WTC11 (cell line): ENCODE measurements around the gene AOC3. TPM values are rescaled to one million over a fixed set of nuclear protein-coding genes. Genes with fewer than 3 reads are reported as not detected.

Experiments
- ATAC-seq: fragments of 200-7000 bp; cut with Tn5 transposase; 2 replicates; pipeline ENCODE4 v1.10.0; 2021; ENCODE audit warnings: mild to moderate bottlenecking, moderate library complexity
- CTCF ChIA-PET: fragments of 300-600 bp; sonication (Branson Sonifier 250); formaldehyde crosslinking; loops from one replicate; lab custom pipeline; 2021; ENCODE audit warnings: antibody characterized with exemption; lab: Charles Lee
- POLR2A ChIA-PET: fragments of 350-600 bp; sonication (Branson Sonifier 250); formaldehyde crosslinking; loops from one replicate; lab custom pipeline; 2021; ENCODE audit warnings: antibody characterized with exemption; lab: Charles Lee
- DNase-seq: peaks from one replicate; pipeline ENCODE4 v3.0.0; 2021; ENCODE audit warnings: low spot score
- H3K27ac Mint-ChIP-seq: 2 replicates; pipeline ENCODE4 v1.8.0; 2021; ENCODE audit warnings: mixed read lengths
- H3K27me3 Mint-ChIP-seq: 2 replicates; pipeline ENCODE4 v1.8.0; 2021; ENCODE audit warnings: low read depth, mild to moderate bottlenecking, moderate library complexity, mixed read lengths
- H3K36me3 Mint-ChIP-seq: 2 replicates; pipeline ENCODE4 v1.8.0; 2021; ENCODE audit warnings: mixed read lengths
- H3K4me1 Mint-ChIP-seq: 2 replicates; pipeline ENCODE4 v1.8.0; 2022; ENCODE audit warnings: mixed read lengths
- H3K4me3 Mint-ChIP-seq: 2 replicates; pipeline ENCODE4 v1.8.0; 2021; ENCODE audit warnings: mild to moderate bottlenecking, moderate library complexity, mixed read lengths
- H3K9me3 Mint-ChIP-seq: 2 replicates; pipeline ENCODE4 v1.8.0; 2021; ENCODE audit warnings: mixed read lengths
- ELF4 ChIP-seq: sonication (generic); formaldehyde crosslinking; IDR thresholded peaks from 2 replicates; pipeline ENCODE4 v1.8.1; 2022; ENCODE audit warnings: low read depth, mild to moderate bottlenecking, moderate library complexity, missing genetic modification reagents
- JUN ChIP-seq: sonication (generic); formaldehyde crosslinking; IDR thresholded peaks from 2 replicates; pipeline ENCODE4 v1.8.0; 2023; ENCODE audit warnings: mild to moderate bottlenecking, missing genetic modification reagents
- NR3C1 ChIP-seq: sonication (generic); formaldehyde crosslinking; conservative IDR thresholded peaks from 2 replicates; pipeline ENCODE4 v1.8.1; 2023; ENCODE audit warnings: low read depth, mild to moderate bottlenecking, missing genetic modification reagents
- OVOL2 ChIP-seq: fragments of 250-450 bp; sonication (Bioruptor Pico); IDR thresholded peaks from 2 replicates; pipeline ENCODE4 v1.9.0; 2021; ENCODE audit warnings: mild to moderate bottlenecking, borderline replicate concordance
- SMAD3 ChIP-seq: sonication (generic); formaldehyde crosslinking; IDR thresholded peaks from 2 replicates; pipeline ENCODE4 v1.8.0; 2022; ENCODE audit warnings: missing genetic modification reagents, mild to moderate bottlenecking, borderline replicate concordance
- SMAD4 ChIP-seq: sonication (generic); formaldehyde crosslinking; IDR thresholded peaks from 2 replicates; pipeline ENCODE4 v1.8.0; 2022; ENCODE audit warnings: mild to moderate bottlenecking, missing genetic modification reagents
- TCF7 ChIP-seq: sonication (generic); formaldehyde crosslinking; IDR thresholded peaks from 2 replicates; pipeline ENCODE4 v1.8.0; 2022; ENCODE audit warnings: mild to moderate bottlenecking, low read depth, missing genetic modification reagents, moderate library complexity
- TEAD1 ChIP-seq: sonication (generic); formaldehyde crosslinking; IDR thresholded peaks from 2 replicates; pipeline ENCODE4 v1.8.0; 2022; ENCODE audit warnings: mild to moderate bottlenecking, missing genetic modification reagents
- ZNF317 ChIP-seq: sonication (generic); formaldehyde crosslinking; IDR thresholded peaks from 2 replicates; pipeline ENCODE4 v1.8.1; 2023; ENCODE audit warnings: low read depth, mild to moderate bottlenecking, moderate library complexity, missing genetic modification reagents, borderline replicate concordance
- total RNA-seq: library from RNA; stranded (reverse); gene quantifications from 3 replicates; pipeline ENCODE4 v1.2.3, GENCODE V29; 2021
- TF ChIP-seq, protein P1 (sequence below): sonication (generic); formaldehyde crosslinking; IDR thresholded peaks from 2 replicates; pipeline ENCODE4 v1.8.0; 2023; ENCODE audit warnings: missing genetic modification reagents, mild to moderate bottlenecking, borderline replicate concordance
- TF ChIP-seq, protein P2 (sequence below): sonication (generic); formaldehyde crosslinking; IDR thresholded peaks from 2 replicates; pipeline ENCODE4 v1.8.1; 2023; ENCODE audit warnings: mild to moderate bottlenecking, missing genetic modification reagents
- TF ChIP-seq, protein P3 (sequence below): fragments of 250-450 bp; sonication (Bioruptor Pico); IDR thresholded peaks from 2 replicates; pipeline ENCODE4 v1.8.0; 2021; ENCODE audit warnings: mild to moderate bottlenecking
- TF ChIP-seq, protein P4 (sequence below): sonication (generic); formaldehyde crosslinking; conservative IDR thresholded peaks from 2 replicates; pipeline ENCODE4 v1.8.1; 2022; ENCODE audit warnings: mild to moderate bottlenecking, missing genetic modification reagents
- TF ChIP-seq, protein P5 (sequence below): sonication (generic); formaldehyde crosslinking; IDR thresholded peaks from 2 replicates; pipeline ENCODE4 v1.8.0; 2022; ENCODE audit warnings: missing genetic modification reagents
- TF ChIP-seq, protein P6 (sequence below): fragments of 250-450 bp; sonication (Bioruptor Pico); IDR thresholded peaks from 2 replicates; pipeline ENCODE4 v1.9.0; 2021; ENCODE audit warnings: mild to moderate bottlenecking

AOC3 gene
- total RNA-seq, 1 experiment from 2014 or later, result 7.6 TPM

DNA sequence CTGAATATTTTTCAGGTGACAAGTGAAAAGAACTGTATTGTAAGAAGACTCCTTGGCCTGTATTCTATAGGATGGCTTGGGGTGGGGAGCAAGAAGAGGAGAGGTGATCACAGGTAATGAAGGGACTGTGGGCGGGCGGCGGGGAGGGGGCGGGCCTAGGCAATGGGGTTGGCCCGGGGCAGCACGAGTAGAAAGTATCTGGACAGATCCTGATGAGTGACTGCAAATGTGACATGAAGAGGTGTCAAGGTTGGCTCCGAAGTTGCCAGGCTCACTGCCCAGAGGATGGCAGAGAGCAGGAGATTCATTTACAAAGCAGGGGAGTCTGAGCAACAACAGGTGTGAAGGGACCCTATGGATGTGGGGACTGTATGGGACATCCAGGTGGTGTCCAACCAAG is 38.8 kb downstream of the AOC3 start (continued):
- TF ChIP-seq, protein P1, sequence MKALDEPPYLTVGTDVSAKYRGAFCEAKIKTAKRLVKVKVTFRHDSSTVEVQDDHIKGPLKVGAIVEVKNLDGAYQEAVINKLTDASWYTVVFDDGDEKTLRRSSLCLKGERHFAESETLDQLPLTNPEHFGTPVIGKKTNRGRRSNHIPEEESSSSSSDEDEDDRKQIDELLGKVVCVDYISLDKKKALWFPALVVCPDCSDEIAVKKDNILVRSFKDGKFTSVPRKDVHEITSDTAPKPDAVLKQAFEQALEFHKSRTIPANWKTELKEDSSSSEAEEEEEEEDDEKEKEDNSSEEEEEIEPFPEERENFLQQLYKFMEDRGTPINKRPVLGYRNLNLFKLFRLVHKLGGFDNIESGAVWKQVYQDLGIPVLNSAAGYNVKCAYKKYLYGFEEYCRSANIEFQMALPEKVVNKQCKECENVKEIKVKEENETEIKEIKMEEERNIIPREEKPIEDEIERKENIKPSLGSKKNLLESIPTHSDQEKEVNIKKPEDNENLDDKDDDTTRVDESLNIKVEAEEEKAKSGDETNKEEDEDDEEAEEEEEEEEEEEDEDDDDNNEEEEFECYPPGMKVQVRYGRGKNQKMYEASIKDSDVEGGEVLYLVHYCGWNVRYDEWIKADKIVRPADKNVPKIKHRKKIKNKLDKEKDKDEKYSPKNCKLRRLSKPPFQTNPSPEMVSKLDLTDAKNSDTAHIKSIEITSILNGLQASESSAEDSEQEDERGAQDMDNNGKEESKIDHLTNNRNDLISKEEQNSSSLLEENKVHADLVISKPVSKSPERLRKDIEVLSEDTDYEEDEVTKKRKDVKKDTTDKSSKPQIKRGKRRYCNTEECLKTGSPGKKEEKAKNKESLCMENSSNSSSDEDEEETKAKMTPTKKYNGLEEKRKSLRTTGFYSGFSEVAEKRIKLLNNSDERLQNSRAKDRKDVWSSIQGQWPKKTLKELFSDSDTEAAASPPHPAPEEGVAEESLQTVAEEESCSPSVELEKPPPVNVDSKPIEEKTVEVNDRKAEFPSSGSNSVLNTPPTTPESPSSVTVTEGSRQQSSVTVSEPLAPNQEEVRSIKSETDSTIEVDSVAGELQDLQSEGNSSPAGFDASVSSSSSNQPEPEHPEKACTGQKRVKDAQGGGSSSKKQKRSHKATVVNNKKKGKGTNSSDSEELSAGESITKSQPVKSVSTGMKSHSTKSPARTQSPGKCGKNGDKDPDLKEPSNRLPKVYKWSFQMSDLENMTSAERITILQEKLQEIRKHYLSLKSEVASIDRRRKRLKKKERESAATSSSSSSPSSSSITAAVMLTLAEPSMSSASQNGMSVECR (CRISPR knock-in tag), result no peak
- TF ChIP-seq TEAD1 (CRISPR knock-in tag) (no peak), OVOL2 (CRISPR knock-in tag) (no peak), SMAD3 (CRISPR knock-in tag) (no peak), ELF4 (no peak), SMAD4 (CRISPR knock-in tag) (no peak)
- TF ChIP-seq, protein P2, sequence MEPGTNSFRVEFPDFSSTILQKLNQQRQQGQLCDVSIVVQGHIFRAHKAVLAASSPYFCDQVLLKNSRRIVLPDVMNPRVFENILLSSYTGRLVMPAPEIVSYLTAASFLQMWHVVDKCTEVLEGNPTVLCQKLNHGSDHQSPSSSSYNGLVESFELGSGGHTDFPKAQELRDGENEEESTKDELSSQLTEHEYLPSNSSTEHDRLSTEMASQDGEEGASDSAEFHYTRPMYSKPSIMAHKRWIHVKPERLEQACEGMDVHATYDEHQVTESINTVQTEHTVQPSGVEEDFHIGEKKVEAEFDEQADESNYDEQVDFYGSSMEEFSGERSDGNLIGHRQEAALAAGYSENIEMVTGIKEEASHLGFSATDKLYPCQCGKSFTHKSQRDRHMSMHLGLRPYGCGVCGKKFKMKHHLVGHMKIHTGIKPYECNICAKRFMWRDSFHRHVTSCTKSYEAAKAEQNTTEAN (CRISPR knock-in tag), result no peak
- TF ChIP-seq, protein P3, sequence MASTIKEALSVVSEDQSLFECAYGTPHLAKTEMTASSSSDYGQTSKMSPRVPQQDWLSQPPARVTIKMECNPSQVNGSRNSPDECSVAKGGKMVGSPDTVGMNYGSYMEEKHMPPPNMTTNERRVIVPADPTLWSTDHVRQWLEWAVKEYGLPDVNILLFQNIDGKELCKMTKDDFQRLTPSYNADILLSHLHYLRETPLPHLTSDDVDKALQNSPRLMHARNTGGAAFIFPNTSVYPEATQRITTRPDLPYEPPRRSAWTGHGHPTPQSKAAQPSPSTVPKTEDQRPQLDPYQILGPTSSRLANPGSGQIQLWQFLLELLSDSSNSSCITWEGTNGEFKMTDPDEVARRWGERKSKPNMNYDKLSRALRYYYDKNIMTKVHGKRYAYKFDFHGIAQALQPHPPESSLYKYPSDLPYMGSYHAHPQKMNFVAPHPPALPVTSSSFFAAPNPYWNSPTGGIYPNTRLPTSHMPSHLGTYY (CRISPR knock-in tag), result no peak
- TF ChIP-seq, protein P4, sequence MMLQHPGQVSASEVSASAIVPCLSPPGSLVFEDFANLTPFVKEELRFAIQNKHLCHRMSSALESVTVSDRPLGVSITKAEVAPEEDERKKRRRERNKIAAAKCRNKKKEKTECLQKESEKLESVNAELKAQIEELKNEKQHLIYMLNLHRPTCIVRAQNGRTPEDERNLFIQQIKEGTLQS (CRISPR knock-in tag), result no peak

DNA sequence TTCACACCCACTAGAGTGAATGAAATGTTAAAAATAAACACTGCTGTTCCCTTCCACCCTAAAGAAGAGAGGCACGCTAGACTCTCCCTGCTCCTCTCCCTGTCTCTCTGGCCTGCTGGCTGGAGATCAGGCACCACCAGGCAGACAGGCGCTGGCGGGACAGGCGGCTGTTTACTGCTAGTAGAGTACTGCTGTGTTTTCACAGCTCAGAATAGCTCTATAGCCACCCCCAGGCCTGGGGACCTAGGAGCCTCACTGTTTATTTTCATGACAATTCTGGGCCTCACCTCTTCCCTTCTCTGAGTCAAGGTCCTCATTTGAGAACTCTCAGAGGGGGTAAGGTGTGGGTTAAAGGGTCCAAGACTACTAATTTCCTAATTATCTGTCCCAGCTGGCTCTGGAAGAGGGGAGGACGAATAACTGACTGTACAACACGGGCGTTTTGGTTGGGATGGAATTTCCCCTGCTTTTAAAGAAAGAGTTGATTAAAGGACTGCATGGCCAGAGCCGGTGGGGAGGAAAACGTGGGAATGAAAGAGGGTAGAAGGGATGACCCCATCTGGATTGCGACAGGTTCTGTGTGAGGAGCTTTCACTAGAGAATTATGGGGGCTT is 40.6 kb downstream of the AOC3 start:
- Mint-ChIP-seq H3K9me3 (no peaks in the 10 kb centered on the region), H3K4me3 (no peak overlapping the region), H3K36me3 (no peaks in the 10 kb centered on the region), H3K27me3 (peaks cover under 1% of the 10 kb centered on the region; the same call in 1 of the 2 replicates), H3K27ac (peak overlapping the region; percentile 75; the same call in 1 of the 2 replicates), H3K4me1 (peaks cover 13% of the 10 kb centered on the region)
- ATAC-seq, result peak; percentile 92
- TF ChIP-seq, protein P5, sequence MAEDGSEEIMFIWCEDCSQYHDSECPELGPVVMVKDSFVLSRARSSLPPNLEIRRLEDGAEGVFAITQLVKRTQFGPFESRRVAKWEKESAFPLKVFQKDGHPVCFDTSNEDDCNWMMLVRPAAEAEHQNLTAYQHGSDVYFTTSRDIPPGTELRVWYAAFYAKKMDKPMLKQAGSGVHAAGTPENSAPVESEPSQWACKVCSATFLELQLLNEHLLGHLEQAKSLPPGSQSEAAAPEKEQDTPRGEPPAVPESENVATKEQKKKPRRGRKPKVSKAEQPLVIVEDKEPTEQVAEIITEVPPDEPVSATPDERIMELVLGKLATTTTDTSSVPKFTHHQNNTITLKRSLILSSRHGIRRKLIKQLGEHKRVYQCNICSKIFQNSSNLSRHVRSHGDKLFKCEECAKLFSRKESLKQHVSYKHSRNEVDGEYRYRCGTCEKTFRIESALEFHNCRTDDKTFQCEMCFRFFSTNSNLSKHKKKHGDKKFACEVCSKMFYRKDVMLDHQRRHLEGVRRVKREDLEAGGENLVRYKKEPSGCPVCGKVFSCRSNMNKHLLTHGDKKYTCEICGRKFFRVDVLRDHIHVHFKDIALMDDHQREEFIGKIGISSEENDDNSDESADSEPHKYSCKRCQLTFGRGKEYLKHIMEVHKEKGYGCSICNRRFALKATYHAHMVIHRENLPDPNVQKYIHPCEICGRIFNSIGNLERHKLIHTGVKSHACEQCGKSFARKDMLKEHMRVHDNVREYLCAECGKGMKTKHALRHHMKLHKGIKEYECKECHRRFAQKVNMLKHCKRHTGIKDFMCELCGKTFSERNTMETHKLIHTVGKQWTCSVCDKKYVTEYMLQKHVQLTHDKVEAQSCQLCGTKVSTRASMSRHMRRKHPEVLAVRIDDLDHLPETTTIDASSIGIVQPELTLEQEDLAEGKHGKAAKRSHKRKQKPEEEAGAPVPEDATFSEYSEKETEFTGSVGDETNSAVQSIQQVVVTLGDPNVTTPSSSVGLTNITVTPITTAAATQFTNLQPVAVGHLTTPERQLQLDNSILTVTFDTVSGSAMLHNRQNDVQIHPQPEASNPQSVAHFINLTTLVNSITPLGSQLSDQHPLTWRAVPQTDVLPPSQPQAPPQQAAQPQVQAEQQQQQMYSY (CRISPR knock-in tag), result peak; percentile 37; the same call in 1 of the 2 replicates
- no peak for TF ChIP-seq JUN
- DNase-seq, result peak; percentile 47
- ChIA-PET POLR2A (no interaction called here), CTCF (interaction anchor here (0.6 to 2.1 kb wide), 3 partner anchors 37 to 128 kb away, joined by 3 to 12 read pairs (median 5); no protein-coding TSS in a partner anchor)

DNA sequence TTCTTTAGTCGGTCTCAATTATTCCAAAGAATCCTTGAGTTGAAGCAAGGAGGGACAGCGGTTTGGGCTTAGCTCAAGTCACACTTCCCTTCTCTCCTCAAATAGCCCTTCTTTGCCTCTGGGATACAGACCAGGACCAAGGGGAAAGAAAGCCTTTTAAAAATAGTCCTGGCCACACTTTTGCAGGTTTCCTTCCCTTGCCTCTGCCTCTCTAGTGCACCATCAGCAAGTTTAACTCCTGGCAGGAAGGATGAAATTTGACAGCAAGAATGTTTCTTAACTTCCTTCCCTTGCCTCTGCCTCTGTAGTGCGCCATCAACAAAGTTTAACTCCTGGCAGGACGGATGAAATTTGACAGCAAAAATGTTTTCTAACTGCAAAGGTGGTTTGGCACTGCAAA is 42.4 kb downstream of the AOC3 start:
- Mint-ChIP-seq H3K4me3 (no peak overlapping the region), H3K36me3 (no peaks in the 10 kb centered on the region), H3K4me1 (peaks cover 13% of the 10 kb centered on the region), H3K27ac (no peak overlapping the region)
- ChIA-PET CTCF (interaction anchor here (1.9 to 2.1 kb wide), 2 partner anchors 36 to 73 kb away, joined by 5 to 12 read pairs; no protein-coding TSS in a partner anchor), POLR2A (no interaction called here)
- no peak for DNase-seq
- TF ChIP-seq, protein P6, sequence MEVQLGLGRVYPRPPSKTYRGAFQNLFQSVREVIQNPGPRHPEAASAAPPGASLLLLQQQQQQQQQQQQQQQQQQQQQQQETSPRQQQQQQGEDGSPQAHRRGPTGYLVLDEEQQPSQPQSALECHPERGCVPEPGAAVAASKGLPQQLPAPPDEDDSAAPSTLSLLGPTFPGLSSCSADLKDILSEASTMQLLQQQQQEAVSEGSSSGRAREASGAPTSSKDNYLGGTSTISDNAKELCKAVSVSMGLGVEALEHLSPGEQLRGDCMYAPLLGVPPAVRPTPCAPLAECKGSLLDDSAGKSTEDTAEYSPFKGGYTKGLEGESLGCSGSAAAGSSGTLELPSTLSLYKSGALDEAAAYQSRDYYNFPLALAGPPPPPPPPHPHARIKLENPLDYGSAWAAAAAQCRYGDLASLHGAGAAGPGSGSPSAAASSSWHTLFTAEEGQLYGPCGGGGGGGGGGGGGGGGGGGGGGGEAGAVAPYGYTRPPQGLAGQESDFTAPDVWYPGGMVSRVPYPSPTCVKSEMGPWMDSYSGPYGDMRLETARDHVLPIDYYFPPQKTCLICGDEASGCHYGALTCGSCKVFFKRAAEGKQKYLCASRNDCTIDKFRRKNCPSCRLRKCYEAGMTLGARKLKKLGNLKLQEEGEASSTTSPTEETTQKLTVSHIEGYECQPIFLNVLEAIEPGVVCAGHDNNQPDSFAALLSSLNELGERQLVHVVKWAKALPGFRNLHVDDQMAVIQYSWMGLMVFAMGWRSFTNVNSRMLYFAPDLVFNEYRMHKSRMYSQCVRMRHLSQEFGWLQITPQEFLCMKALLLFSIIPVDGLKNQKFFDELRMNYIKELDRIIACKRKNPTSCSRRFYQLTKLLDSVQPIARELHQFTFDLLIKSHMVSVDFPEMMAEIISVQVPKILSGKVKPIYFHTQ, result no peak
- TF ChIP-seq ZNF317 (CRISPR knock-in tag), result no peak
- no peak for TF ChIP-seq NR3C1 (CRISPR knock-in tag)
- TF ChIP-seq TCF7 (CRISPR knock-in tag), result no peak
- TF ChIP-seq, all 79 proteins: peak for 0
- no peaks in the 10 kb centered on the region; the same call in 1 of the 2 replicates for H3K9me3 Mint-ChIP-seq
- no peak for ATAC-seq
- peaks cover 2% of the 10 kb centered on the region; the same call in 1 of the 2 replicates for H3K27me3 Mint-ChIP-seq
